GM18511 (cell line): ENCODE data around the gene NIPA2.

ENCODE experiments used
- ATAC-seq: cut with Tn5 transposase; IDR thresholded peaks from one replicate; pipeline ENCODE4 v1.9.1; 2021; ENCODE audit warnings: mild to moderate bottlenecking, moderate library complexity; ENCODE audit not compliant: unreplicated experiment

NIPA2 gene

DNA sequence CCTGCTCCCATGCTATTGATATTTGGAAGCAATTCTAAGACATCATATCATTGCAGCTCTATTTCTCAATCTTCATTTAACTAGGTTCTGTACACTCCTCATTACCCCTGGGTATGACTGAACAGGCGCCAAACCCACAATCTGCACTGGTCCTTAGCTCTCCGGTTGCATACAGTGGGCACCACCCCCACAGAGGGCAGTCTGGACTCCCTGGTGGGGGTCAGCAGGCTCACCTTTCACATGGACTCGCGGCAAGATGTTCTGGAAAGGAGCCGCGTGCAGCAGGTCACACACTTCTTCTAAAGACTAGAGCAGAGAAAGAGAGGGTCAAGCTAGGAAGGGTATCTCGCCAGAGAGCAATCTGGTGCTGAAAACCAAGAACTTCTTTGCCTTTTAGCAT is 36.5 kb downstream of the NIPA2 start:
- no peak for ATAC-seq

DNA sequence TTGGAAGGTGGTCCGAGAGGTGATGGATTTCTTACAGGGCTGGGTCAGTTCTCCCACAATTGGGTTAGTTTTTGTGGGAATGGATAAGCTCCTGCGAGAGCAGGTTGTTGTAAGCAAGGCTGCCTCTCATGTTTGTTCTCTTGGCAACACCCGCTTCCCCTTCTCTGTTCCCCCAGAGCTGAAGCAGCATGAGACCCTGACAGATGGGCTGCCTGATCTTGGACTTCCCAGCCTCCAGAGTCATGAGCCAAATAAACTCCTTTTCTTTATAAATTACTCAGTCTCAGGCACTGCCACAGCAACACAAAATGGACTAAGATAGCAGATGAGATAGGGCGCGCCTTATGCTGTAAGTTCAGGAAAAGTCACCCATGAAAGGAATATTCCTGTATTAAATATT is 38.7 kb downstream of the NIPA2 start:
- no peak for ATAC-seq

- ATAC-seq: no peak
Observed at GRCh38 chr15:22877607-22878006, 39.1 kb downstream of the NIPA2 start.

GRCh38 chr15:22878103-22878502 is 39.6 kb downstream of the NIPA2 start:
- no peak for ATAC-seq

DNA sequence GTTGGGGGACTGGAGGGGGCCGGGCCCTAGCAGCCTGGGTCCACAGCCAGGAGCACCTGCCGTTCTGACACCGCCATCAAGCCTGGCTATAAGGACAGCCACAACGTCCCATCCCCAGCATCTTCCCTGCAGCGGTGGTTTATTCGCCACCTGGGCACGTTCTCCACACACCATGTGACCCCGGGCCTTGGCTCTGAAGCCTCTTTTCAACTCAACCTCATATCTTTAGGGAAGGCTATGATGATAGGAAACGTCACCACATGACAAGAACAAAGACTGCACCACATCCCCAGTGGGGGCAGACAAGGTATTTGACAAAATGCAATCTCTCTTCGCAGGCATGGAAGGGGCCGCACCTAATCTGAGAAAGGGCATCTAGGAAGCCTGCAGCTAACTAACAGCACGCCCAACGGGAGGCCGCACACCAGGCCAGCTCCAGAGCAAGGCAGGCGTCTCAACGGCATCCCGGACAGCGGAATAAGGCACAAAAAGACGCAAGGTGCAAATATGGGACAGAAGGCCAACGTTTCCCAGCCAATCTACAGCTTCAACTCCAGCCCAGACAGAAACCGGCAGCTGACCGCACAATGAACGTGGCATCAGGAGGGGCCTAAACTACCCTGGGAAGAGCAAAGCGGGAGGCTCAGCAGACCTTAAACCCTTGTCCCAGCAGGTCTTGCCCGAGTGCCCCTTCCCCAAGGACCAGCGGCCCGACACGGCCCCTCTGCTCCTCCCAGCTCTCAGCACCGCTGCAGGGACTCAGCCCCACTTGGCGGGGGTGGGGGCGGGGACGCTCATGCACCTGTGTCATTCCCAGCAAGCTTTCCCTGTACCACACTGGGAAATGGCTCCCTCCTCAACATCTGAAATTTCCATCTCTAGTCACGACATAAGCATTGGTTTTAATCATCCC is 41.9 kb downstream of the NIPA2 start:
- no peak for ATAC-seq

DNA sequence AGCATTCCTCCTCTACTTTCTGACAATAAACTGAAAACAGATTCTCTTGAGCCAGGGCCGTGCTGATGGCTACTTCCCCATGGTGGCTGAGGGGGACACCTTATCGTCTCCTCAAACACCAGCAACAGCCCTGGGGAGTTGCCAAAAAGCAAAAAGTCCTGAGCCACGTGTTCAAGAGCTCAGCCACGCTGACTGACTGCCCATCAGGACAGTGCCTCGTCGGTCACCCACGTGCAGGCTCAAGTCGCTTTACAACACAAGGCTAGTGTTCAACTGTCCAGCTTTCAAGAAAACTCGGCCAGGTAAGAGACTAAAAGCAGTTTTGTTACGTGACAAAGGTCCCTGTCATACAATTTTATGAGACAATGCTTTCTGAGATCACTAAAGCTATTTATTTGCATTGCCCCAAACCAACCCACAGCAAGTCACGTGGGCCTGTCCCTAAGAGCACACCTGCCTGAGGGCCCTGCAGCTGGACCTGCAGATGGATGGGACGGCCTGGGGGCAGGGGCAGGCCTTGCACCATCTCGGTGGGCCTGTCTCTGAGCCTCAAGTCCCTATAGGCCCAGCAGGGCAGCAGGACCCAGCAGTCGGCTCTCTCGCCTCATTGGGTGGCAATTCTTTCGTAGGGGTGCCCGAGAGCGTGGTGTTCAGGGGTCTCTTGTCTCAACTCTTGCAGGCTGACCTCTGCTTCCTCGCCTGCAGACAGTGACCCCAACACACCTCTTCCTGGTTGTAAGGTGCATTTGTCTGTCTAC is 42.7 kb downstream of the NIPA2 start:
- no peak for ATAC-seq

DNA sequence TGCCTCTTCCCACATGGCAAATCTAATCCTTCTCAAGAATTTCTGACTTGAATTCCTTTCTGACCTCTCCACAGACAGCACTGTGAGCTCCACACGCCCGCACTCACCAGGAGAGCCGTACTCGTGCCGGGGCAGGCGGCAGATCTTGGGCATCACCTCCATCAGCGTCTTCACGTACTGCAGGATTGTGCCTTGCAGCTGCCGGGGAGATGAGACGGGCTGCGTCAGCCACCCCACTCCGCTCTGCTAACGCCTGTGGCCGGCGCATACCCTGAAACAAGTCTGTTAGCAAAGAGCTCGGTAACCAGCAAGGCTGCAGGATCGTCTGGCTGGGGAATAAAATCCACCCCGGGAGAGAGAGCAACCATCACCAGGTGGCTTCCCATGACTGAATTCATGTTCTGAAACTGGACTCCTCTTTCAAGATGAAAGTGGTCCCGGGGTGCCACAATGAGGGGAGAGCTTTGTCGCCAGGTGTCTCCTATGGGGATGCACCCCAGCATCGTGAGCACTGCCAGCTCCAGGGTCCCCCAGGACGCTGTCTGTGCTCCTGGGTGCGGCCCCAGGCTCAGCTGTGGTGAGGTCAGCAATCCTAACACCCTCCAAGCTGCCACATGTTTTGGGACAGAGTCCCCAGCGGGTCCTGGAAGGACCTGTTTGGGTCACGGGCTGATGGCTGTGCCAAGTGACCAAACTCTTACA is 43.4 kb downstream of the NIPA2 start:
- ATAC-seq: no peak

DNA sequence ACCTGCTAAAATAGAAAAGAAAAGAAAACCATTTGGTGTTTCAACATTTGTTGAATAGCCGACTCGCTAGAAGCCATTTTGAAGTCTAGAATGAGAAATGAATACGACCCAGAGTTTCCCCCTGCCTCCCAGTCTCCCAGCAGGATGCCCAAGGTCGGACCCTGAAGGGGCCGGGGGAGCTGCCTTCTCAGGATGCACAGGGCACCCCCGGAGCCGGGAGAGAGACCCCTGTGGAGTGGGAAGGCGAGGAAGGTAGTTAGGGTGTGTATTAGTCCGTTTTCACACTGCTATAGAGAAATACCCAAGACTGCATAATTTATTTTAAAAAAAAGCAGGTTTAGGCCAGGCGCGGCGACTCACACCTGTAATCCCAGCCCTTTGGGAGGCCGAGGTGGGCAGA is 44.7 kb downstream of the NIPA2 start:
- no peak for ATAC-seq

- ATAC-seq: no peak
Observed at GRCh38 chr15:22884344-22884743, 45.9 kb downstream of the NIPA2 start.

- no peak for ATAC-seq
Observed at GRCh38 chr15:22885120-22885519, 46.7 kb downstream of the NIPA2 start.

GRCh38 chr15:22887157-22887951 is 48.9 kb downstream of the NIPA2 start:
- no peak for ATAC-seq

DNA sequence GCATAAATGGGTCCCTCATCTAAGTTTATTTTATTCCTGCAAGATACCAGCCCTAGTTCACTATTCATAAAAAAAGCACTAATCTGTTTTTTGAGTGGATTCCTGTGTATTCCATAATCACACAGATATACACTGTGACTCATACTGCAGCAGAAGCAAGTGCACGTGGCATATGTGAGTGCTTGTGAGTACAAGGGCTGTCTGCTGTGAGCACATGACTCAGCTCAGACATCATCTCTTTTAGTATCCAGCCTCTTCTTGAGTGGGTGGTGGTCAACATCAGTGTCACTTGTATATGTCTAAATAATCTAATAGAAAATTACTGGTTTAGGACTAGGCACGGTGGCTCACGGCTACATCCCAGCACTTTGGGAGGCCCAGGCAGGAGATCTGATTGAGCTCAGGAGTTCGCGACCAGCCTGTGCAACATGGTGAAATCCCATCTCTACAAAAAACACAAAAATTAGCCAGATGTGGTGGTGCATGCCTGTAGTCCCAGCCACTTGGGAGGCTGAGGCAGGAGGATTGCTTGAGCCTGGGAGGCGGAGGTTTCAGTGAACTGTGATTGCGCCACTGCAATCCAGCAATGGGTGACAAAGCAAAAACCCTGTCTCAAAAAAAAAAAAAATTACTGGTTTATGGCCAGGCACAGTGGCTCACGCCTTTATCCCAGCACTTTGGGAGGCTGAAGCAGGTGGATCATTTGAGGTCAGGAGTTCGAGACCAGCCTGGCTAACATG is 49.8 kb downstream of the NIPA2 start:
- ATAC-seq: no peak

GRCh38 chr15:22889146-22889818 is 50.8 kb downstream of the NIPA2 start:
- no peak for ATAC-seq

GRCh38 chr15:22890296-22890695 is 51.8 kb downstream of the NIPA2 start:
- no peak for ATAC-seq

DNA sequence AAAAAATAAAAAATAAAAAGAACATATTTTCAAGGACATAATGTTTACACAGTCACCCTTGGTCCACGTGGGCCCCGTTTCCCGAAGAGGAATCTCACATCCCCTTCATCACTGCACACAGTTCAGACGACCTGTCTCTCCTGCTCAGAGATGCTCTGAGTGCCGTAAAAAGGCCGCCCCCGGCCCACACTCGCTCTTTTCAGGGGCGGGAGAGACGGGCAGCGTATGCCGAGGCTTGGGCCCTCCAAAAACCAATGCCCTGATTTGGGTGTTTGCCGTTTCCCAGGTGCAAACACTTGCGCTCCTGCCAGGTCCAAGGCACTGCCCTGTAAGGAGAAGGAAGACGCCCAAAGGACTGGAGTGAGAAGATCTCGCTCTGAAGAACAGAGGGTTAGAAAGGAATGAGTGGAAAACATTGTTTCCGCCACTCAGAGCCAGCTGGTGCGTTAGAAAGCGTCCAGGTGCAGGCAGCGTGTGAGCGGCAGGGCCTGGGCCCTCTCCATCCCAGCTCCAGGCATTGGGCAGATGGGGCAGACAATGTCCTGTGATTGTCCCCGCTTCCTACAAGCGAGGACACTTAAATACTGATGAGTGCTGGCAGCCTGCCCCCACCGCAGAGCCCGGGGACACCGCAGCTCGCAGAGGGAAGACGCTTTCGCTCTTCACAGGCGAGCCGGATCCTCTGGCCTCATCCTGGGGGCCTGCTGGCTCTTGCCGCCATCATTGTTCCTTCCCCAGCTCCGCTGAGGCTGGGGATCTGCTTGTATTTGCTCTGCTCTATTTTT is 53.2 kb downstream of the NIPA2 start:
- ATAC-seq: no peak

- ATAC-seq: no peak
Observed at GRCh38 chr15:22892333-22892732, 53.9 kb downstream of the NIPA2 start.

GRCh38 chr15:22893081-22893480 is 54.6 kb downstream of the NIPA2 start:
- ATAC-seq: no peak

GRCh38 chr15:22893881-22894280 is 55.4 kb downstream of the NIPA2 start:
- no peak for ATAC-seq
